HG03045 (cell line): ENCODE results near the gene RUFY4.
"Not testable (repeated sequence)": the region's sequence is repeated elsewhere in the genome, so short reads cannot be mapped to it uniquely, and the experiment has no call there.

Experiments used
- ATAC-seq: cut with Tn5 transposase; IDR thresholded peaks from one replicate; pipeline ENCODE4 v1.9.1; 2021; ENCODE audit warnings: mild to moderate bottlenecking, moderate library complexity; ENCODE audit not compliant: unreplicated experiment

RUFY4 gene

DNA sequence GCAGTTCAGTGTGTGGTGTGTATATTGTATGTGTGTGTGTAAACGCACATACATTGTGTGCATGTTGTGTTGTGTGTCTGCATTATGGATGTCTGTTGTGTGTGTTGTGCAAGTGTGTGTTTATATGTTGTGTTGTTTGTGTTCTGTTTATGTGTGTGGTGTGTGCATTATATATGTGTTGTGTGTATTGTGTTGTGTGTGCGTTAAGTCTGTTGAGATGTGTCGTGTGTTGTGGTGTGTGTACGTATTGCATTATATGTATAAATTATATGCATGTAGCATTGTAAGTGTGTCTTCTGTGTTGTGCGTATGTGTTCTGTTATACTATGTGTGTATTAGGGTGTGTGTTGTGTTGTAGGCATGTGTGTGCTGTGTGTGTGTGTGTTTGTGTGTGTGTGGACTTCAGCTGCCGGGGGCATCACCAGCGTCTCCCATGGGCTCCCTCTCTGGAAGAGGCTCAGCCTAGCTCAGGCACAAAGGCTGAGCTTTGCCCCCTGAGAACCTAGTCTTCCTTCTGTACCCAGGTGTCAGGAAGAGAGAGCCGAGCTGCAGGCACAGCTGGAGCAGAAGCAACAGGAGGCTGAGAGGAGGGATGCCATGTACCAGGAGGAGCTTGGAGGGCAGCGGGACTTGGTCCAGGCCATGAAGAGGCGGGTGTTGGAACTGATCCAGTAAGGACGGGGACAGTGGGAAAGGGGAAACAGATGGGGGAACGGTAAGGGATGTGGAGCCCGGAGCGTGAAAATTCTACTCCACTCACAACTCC is 13.7 kb downstream of the RUFY4 start:
- ATAC-seq, result no peak

- ATAC-seq, result no peak
Measured at GRCh38 chr2:218083352-218083676, 14.3 kb downstream of the RUFY4 start.

GRCh38 chr2:218086478-218086877 is 17.4 kb downstream of the RUFY4 start:
- ATAC-seq, result no peak

DNA sequence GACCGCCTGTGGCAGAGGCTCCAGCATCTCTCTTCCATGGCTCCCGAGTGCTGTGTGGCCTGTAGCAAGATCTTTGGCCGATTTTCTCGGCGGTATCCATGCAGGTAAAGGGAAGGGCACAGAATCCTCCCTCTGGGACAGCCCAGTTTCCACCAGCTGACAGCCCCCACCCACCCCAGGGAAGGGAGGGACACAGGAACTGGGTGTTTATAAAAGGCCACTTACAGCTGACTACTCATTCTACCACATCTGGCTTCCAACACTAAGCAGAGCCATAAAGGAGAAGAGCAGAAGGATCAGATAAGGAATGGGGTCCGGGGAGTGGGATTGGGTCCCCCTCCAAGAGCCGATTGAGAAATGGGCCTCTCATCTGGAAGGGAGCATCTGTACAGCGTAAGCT is 20.2 kb downstream of the RUFY4 start:
- no peak for ATAC-seq

DNA sequence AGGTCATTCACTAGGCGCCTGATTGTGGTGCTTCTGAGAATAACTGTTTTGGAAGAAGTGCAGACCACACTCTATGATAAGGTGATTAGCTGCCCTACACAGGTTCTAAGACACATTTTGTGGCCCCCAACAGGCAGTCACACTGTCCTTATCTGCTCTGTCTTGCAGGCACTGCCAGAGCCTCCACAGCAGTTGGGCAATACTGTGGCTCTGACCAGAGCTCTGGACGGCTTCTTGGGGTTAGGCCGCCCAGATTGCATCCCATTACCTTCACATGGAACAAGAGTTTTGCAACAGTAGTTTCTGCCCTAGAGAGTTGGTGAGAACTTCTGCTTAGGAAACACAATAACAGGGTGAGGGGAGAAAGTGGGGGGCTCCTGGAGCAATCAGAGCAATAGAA is 22.7 kb downstream of the RUFY4 start:
- ATAC-seq, result no peak

DNA sequence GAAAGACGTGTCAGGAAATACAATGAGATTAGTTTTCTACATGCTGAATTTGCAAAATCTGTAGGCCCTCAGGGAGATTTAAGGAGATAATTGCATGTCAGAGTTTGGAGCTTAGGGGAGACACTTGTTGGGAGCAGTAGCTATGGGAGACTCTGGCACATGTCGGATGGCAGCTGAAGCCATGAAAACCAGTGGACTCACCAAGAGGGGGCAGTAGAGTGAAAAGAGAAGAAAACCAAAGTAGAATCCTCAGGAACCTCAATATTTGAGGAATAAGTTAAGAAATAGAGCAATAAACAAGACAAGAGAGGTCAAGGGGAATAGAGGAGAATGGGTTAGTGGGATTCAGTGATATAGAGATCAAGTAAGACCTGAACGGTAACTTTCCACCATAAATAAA is 24.8 kb downstream of the RUFY4 start:
- no peak for ATAC-seq

- ATAC-seq, result no peak
Measured at GRCh38 chr2:218095853-218096252, 26.8 kb downstream of the RUFY4 start.

- ATAC-seq, result no peak
Measured at GRCh38 chr2:218097975-218098374, 28.9 kb downstream of the RUFY4 start.

DNA sequence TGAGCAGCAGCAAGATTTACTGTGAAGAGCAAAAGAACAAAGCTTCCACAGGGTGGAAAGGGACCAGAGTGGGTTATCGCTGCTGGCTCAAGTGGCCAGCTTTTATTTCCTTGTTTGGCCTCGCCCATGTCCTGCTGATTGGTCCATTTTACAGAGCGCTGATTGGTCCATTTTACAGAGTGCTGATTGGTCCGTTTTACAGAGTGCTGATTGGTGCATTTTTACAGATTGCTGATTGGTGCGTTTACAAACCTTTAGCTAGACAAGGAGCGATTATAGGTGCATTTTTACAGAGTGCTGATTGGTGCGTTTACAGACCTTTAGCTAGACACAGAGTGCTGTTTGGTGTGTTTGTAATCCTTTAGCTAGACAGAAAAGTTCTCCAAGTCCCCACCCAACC is 39.8 kb downstream of the RUFY4 start:
- not testable (repeated sequence) for ATAC-seq

DNA sequence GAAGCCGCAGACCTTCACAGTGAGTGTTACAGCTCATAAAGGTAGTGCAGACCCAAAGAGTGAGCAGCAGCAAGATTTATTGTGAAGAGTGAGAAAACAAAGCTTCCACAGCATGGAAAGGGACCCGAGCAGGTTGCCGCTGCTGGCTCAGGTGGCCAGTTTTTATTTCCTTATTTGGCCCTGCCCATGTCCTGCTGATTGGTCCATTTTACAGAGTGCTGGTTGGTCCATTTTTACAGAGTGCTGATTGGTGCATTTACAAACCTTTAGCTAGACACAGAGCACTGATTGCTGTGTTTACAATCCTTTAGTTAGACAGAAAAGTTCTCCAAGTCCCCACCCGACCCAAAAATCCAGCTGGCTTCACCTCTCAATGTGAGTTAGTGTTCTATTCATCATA is 52.7 kb downstream of the RUFY4 start:
- ATAC-seq, result not testable (repeated sequence)

GRCh38 chr2:218122286-218122685 is 53.2 kb downstream of the RUFY4 start:
- ATAC-seq, result not testable (repeated sequence)

- no peak for ATAC-seq
Measured at GRCh38 chr2:218123986-218124385, 54.9 kb downstream of the RUFY4 start.

DNA sequence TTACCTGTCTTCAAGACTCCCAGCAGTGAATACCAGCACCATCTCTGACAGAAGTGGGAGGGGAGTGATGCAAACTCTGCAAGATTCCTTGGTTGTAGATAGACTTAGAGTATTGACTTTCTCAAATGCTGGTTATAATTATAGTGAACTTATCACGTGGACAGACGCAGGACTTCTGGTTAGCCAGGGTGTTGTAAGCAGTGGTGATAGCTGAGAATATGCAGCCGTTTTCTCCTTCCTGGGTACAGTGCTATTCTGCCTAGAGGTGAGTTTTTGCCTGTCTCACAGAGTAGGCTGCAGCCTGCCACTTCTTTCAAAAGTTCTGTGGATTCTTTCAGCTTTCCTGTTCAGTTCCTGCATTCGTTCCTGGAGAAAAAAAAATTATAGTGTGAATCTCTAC is 56.0 kb downstream of the RUFY4 start:
- ATAC-seq, result no peak

GRCh38 chr2:218125626-218126080 is 56.6 kb downstream of the RUFY4 start, which contains the start of gene CXCR2:
TSS of gene CXCR2 (plus strand) at chr2:218126028. CDS start at chr2:218134802, 8,774 bp downstream.
- ATAC-seq, result no peak

GRCh38 chr2:218127929-218128455 is 58.9 kb downstream of the RUFY4 start:
- no peak for ATAC-seq

GRCh38 chr2:218128781-218129457 is 59.9 kb downstream of the RUFY4 start:
- ATAC-seq, result no peak

DNA sequence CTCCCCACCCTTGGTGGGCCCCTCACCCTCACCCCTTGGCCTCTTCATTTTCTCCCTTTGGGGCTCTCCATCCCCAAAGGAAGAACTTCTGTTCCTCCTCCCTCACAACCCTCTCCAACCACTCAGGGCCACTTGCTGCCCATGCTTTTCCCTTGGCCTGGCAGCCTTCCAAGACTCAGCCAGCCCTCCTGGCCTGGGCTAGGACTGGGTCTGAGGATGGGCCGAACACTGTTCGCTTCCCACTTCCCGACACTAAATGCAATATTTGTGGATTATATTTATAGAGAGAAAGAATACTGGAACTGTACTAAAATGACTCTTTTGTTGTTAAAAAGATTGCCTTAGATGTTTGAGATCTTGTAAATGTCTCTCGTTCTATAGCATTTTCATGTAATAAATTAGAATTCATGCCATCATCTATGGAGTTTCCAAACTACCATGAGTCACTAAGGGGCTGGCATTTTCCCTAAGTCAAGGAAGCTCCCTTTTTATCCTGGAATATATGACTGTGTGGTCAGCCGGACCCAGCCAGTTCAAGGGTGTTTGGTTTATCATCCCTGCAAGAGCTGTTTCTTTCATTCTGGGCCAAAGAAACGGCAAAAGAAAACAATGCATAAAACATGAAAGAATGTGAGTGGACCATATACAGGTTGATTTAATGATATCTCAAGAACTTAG is 60.5 kb downstream of the RUFY4 start:
- no peak for ATAC-seq

DNA sequence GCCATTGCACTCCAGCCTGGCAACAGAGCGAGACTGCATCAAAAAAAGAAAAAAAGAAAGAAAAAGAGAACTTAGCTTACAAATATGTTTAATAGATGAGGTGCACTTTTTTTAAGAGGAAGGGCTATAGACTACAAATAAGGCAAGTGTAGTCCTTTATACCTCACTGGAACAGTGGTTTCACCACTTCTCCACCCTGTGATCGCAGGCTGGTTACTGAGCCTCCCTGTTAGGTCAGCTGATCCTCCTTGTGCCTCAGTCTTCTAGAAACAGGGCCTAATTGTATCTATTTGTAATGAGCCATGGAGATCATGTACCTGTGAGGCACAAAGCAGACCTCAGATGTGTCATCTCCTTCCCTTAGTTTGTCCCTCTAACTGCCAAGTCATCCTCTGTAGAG is 61.3 kb downstream of the RUFY4 start:
- ATAC-seq, result no peak

DNA sequence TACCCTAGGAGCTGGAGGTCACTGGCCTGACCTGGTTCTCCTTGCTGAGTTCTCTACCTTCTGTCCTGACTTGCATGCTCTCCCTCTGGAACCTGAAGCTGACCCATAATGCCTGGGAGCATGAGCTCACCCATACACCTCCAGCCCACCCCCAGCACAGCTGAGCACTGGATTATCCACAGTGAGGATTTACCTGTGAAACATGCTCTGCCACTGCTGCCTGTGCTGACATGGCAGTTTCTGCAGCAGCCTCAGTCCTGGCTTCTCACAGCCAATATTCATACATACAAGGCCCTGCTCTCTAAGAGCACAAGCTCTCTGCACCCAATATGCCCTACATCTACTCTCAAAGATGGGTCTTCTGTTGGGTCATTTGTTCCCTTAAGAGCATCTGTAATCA is 61.8 kb downstream of the RUFY4 start:
- ATAC-seq, result no peak

DNA sequence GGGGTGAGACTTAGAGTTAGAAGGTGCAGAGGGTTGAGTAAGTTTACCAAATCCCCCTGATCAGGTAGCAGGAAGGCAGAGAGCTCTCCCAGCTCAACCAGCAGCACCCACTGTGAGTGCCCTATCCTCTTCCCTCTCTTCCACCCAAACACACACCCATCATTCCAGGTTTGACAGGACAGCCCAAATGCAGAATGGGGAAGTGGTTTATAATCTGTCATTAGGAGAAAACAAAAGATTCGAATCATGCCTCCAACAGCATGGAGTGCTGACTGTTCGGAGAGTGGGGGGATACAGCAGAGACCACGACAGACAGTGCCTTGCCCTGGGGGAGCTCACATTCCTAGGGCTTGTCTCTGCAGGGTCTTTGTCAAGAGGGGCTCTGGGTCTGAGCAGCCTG is 68.5 kb downstream of the RUFY4 start:
- ATAC-seq, result no peak

DNA sequence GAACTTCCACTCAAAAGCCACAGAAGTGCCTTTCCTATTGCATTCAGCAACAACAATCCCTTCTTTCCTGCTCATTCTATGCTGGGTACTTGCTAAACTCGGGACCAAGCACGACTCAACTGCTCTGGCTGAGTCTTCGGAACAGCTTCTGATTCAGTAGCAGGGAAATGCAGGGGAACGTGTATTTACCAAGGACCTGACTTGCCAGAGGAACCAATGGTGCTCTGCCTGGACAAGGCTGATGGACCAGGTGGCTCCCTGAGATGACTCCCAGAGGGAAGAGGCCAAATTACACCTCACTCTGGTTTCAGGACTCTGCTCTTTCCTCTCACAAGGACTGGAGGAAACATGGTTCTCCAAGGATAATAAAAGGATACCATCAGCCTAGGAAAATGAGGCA is 69.0 kb downstream of the RUFY4 start:
- no peak for ATAC-seq
